Activated T-helper 17 cell treated with anti-CD3 and anti-CD28 coated beads, Interleukin-2, amount 50 U/mL, for 72 hours (primary cell): ENCODE results near the gene FAM83F. TPM values are rescaled to one million over a fixed set of nuclear protein-coding genes. Genes with fewer than 3 reads are reported as not detected.

Experiments
- ATAC-seq: fragments of 150-1000 bp; cut with Tn5 transposase; replicated peaks from 2 replicates; pipeline ENCODE4 v1.10.0; 2021; ENCODE audit warnings: mild to moderate bottlenecking, moderate library complexity
- H3K27ac Mint-ChIP-seq: one replicate; pipeline ENCODE4 v1.8.0; 2022; ENCODE audit warnings: mixed read lengths
- H3K27me3 Mint-ChIP-seq: one replicate; pipeline ENCODE4 v1.8.0; 2022; ENCODE audit warnings: mixed read lengths
- H3K36me3 Mint-ChIP-seq: one replicate; pipeline ENCODE4 v1.8.0; 2022; ENCODE audit warnings: low read depth, mild to moderate bottlenecking, mixed read lengths
- H3K4me1 Mint-ChIP-seq: one replicate; pipeline ENCODE4 v1.8.0; 2022; ENCODE audit warnings: mixed read lengths
- H3K4me3 Mint-ChIP-seq: one replicate; pipeline ENCODE4 v1.8.0; 2022; ENCODE audit warnings: mild to moderate bottlenecking, mixed read lengths
- H3K9me3 Mint-ChIP-seq: one replicate; pipeline ENCODE4 v1.8.0; 2022; ENCODE audit warnings: mixed read lengths
- total RNA-seq, 2 donors: library from RNA; stranded (reverse); gene quantifications; one replicate each; pipeline ENCODE4 v1.2.3, GENCODE V29; 2022

The FAM83F gene
- total RNA-seq, 2 donors from 2014 or later = 0.37 to 1.3 TPM

- Mint-ChIP-seq H3K36me3 (no peaks in the 10 kb centered on the region), H3K4me3 (peak overlapping the region; percentile 58), H3K9me3 (no peaks in the 10 kb centered on the region), H3K27me3 (peaks cover 24% of the 10 kb centered on the region), H3K4me1 (peaks cover 10% of the 10 kb centered on the region), H3K27ac (no peak overlapping the region)
- ATAC-seq = no peak
Measured at GRCh38 chr22:40008726-40009291, 14.1 kb downstream of the FAM83F start.

GRCh38 chr22:40009292-40009774 is 14.6 kb downstream of the FAM83F start:
- H3K27me3 Mint-ChIP-seq = peaks cover 24% of the 10 kb centered on the region
- no peaks in the 10 kb centered on the region for H3K36me3 Mint-ChIP-seq
- peaks cover 10% of the 10 kb centered on the region for H3K4me1 Mint-ChIP-seq
- H3K27ac Mint-ChIP-seq = peak overlapping the region; percentile 58
- ATAC-seq = no peak
- H3K9me3 Mint-ChIP-seq = no peaks in the 10 kb centered on the region
- peak overlapping the region; percentile 58 for H3K4me3 Mint-ChIP-seq

GRCh38 chr22:40009951-40010671 is 15.4 kb downstream of the FAM83F start:
- Mint-ChIP-seq H3K27me3 (peaks cover 27% of the 10 kb centered on the region), H3K4me3 (peak overlapping the region; percentile 58), H3K36me3 (no peaks in the 10 kb centered on the region), H3K4me1 (peaks cover 10% of the 10 kb centered on the region), H3K9me3 (no peaks in the 10 kb centered on the region), H3K27ac (peak overlapping the region; percentile 58)
- ATAC-seq = peak; percentile 69

GRCh38 chr22:40010746-40011145 is 16.0 kb downstream of the FAM83F start:
- Mint-ChIP-seq H3K4me1 (peaks cover 10% of the 10 kb centered on the region), H3K9me3 (no peaks in the 10 kb centered on the region), H3K4me3 (peak overlapping the region; percentile 58), H3K36me3 (no peaks in the 10 kb centered on the region), H3K27ac (no peak overlapping the region), H3K27me3 (peaks cover 27% of the 10 kb centered on the region)
- ATAC-seq = no peak

- ATAC-seq = no peak
- Mint-ChIP-seq H3K4me1 (peaks cover 4% of the 10 kb centered on the region), H3K4me3 (no peak overlapping the region), H3K27me3 (peaks cover 8% of the 10 kb centered on the region), H3K27ac (no peak overlapping the region), H3K9me3 (no peaks in the 10 kb centered on the region), H3K36me3 (no peaks in the 10 kb centered on the region)
Measured at GRCh38 chr22:40014667-40015248, 20.0 kb downstream of the FAM83F start.

- H3K36me3 Mint-ChIP-seq = no peaks in the 10 kb centered on the region
- no peak for ATAC-seq
- no peaks in the 10 kb centered on the region for H3K9me3 Mint-ChIP-seq
- no peak overlapping the region for H3K4me3 Mint-ChIP-seq
- no peaks in the 10 kb centered on the region for H3K4me1 Mint-ChIP-seq
- H3K27ac Mint-ChIP-seq = no peak overlapping the region
- peaks cover 8% of the 10 kb centered on the region for H3K27me3 Mint-ChIP-seq
Measured at GRCh38 chr22:40015358-40015976, 20.7 kb downstream of the FAM83F start.

- Mint-ChIP-seq H3K27me3 (peaks cover 6% of the 10 kb centered on the region), H3K27ac (no peak overlapping the region), H3K4me3 (no peak overlapping the region), H3K9me3 (no peaks in the 10 kb centered on the region), H3K36me3 (no peaks in the 10 kb centered on the region), H3K4me1 (no peaks in the 10 kb centered on the region)
- no peak for ATAC-seq
Measured at GRCh38 chr22:40018051-40018450, 23.3 kb downstream of the FAM83F start.

GRCh38 chr22:40019100-40019499 is 24.3 kb downstream of the FAM83F start:
- no peaks in the 10 kb centered on the region for H3K9me3 Mint-ChIP-seq
- no peak overlapping the region for H3K4me3 Mint-ChIP-seq
- ATAC-seq = no peak
- no peaks in the 10 kb centered on the region for H3K4me1 Mint-ChIP-seq
- no peaks in the 10 kb centered on the region for H3K36me3 Mint-ChIP-seq
- peaks cover 3% of the 10 kb centered on the region for H3K27me3 Mint-ChIP-seq
- H3K27ac Mint-ChIP-seq = no peak overlapping the region

- H3K9me3 Mint-ChIP-seq = no peaks in the 10 kb centered on the region
- no peak overlapping the region for H3K4me3 Mint-ChIP-seq
- H3K27ac Mint-ChIP-seq = no peak overlapping the region
- no peak for ATAC-seq
- no peaks in the 10 kb centered on the region for H3K36me3 Mint-ChIP-seq
- no peaks in the 10 kb centered on the region for H3K4me1 Mint-ChIP-seq
- no peaks in the 10 kb centered on the region for H3K27me3 Mint-ChIP-seq
Measured at GRCh38 chr22:40020956-40021355, 26.2 kb downstream of the FAM83F start.

- no peak for ATAC-seq
- Mint-ChIP-seq H3K4me3 (no peak overlapping the region), H3K9me3 (no peaks in the 10 kb centered on the region), H3K27me3 (no peaks in the 10 kb centered on the region), H3K4me1 (no peaks in the 10 kb centered on the region), H3K36me3 (no peaks in the 10 kb centered on the region), H3K27ac (no peak overlapping the region)
Measured at GRCh38 chr22:40021401-40022000, 26.7 kb downstream of the FAM83F start.

GRCh38 chr22:40022536-40023240 is 27.9 kb downstream of the FAM83F start:
- peak; percentile 59 for ATAC-seq
- Mint-ChIP-seq H3K9me3 (no peaks in the 10 kb centered on the region), H3K4me3 (no peak overlapping the region), H3K27me3 (no peaks in the 10 kb centered on the region), H3K4me1 (no peaks in the 10 kb centered on the region), H3K27ac (no peak overlapping the region), H3K36me3 (no peaks in the 10 kb centered on the region)

- H3K4me1 Mint-ChIP-seq = no peaks in the 10 kb centered on the region
- no peak for ATAC-seq
- no peaks in the 10 kb centered on the region for H3K36me3 Mint-ChIP-seq
- H3K4me3 Mint-ChIP-seq = no peak overlapping the region
- no peaks in the 10 kb centered on the region for H3K9me3 Mint-ChIP-seq
- no peaks in the 10 kb centered on the region for H3K27me3 Mint-ChIP-seq
- H3K27ac Mint-ChIP-seq = no peak overlapping the region
Measured at GRCh38 chr22:40023341-40023841, 28.6 kb downstream of the FAM83F start.

GRCh38 chr22:40024201-40025061 is 29.7 kb downstream of the FAM83F start:
- ATAC-seq = peak; percentile 90
- Mint-ChIP-seq H3K36me3 (no peaks in the 10 kb centered on the region), H3K9me3 (no peaks in the 10 kb centered on the region)

More at GRCh38 chr22:40024201-40025061, 29.7 kb downstream of the FAM83F start:
- no peak overlapping the region for H3K27ac Mint-ChIP-seq
- no peaks in the 10 kb centered on the region for H3K4me1 Mint-ChIP-seq
- H3K27me3 Mint-ChIP-seq = no peaks in the 10 kb centered on the region
- no peak overlapping the region for H3K4me3 Mint-ChIP-seq
